GM23248 (cell line): ENCODE results near the gene PTER.

Source experiments
- EZH2 ChIP-seq: fragments of 200-600 bp; sonication (generic); IDR thresholded peaks from 2 replicates; pipeline ENCODE4 v1.6.1; 2018; ENCODE audit warnings: antibody characterized with exemption, mild to moderate bottlenecking; ENCODE audit not compliant: insufficient read depth, poor library complexity, severe bottlenecking
- EZH2phosphoT487 ChIP-seq: fragments of 200-600 bp; sonication (generic); IDR thresholded peaks from 2 replicates; pipeline ENCODE4 v1.6.1; 2018; ENCODE audit warnings: antibody characterized with exemption, moderate library complexity, mild to moderate bottlenecking, low read depth; ENCODE audit not compliant: insufficient read depth

GRCh38 chr10:16544591-16544990 is 107.8 kb downstream of the PTER start:
- TF ChIP-seq EZH2 (no peak), EZH2phosphoT487 (no peak)
